ENCODE measurements around the gene ZNF473. TPM values are rescaled to one million over a fixed set of nuclear protein-coding genes. Genes with fewer than 3 reads are reported as not detected.

ZNF473 gene
- total and polyA plus RNA-seq, 2 of the 13 experiments (the other 11 are each of a cell fraction or from before 2014, with no cell fraction given): 5.8 to 11.9 TPM

DNA sequence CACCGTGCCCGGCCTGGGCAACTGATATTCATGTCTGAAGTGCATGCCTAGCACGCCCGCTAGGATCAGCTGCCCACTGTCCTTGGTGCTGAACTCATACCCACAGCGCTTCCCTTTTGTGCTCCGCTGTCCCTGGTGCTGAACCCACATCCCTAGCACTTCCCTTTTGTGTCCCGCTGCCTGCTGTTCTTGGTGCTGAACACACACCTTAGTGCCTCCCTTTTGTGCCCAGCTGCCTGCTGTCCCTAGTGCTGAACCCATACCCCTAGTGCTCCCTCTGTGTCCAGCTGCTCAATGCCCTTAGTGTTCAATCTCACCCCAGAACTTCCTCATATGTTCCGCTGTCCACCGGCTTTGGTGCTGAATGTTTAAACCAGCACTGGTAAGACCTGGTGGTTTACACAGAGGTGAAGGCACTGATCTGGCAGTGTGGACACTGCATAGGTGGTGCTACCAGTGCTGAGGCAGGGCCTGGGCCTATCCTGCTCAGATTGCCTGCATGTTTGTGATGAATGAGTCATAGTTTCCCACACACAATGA lies 38.6 kb upstream of the ZNF473 start (continued):
- no peak for TF ChIP-seq CBX2 (IDR thresholded peaks at IDR 0.05; ENCODE audit: low read depth, low read length)
- TF ChIP-seq CBX2 (CRISPR knock-in tag; IDR thresholded peaks at IDR 0.05; ENCODE audit: low read depth): peak; percentile 99
- peak; percentile 99 for TF ChIP-seq AKAP8 (CRISPR knock-in tag; IDR thresholded peaks at IDR 0.05)
- TF ChIP-seq, protein P1, sequence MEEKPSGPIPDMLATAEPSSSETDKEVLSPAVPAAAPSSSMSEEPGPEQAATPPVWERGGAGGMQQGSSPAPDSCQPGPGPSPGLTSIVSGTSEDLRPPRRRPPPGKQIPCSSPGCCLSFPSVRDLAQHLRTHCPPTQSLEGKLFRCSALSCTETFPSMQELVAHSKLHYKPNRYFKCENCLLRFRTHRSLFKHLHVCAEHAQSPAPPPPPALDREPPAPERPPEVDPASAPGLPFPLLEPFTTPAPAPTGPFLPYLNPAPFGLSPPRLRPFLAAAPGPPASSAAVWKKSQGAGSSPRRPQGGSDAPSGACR (CRISPR knock-in tag; IDR thresholded peaks at IDR 0.05): peak; percentile 100
- peak; percentile 97 for TF ChIP-seq ZNF326 (CRISPR knock-in tag; IDR thresholded peaks at IDR 0.05; ENCODE audit: borderline replicate concordance)
- TF ChIP-seq, protein P2, sequence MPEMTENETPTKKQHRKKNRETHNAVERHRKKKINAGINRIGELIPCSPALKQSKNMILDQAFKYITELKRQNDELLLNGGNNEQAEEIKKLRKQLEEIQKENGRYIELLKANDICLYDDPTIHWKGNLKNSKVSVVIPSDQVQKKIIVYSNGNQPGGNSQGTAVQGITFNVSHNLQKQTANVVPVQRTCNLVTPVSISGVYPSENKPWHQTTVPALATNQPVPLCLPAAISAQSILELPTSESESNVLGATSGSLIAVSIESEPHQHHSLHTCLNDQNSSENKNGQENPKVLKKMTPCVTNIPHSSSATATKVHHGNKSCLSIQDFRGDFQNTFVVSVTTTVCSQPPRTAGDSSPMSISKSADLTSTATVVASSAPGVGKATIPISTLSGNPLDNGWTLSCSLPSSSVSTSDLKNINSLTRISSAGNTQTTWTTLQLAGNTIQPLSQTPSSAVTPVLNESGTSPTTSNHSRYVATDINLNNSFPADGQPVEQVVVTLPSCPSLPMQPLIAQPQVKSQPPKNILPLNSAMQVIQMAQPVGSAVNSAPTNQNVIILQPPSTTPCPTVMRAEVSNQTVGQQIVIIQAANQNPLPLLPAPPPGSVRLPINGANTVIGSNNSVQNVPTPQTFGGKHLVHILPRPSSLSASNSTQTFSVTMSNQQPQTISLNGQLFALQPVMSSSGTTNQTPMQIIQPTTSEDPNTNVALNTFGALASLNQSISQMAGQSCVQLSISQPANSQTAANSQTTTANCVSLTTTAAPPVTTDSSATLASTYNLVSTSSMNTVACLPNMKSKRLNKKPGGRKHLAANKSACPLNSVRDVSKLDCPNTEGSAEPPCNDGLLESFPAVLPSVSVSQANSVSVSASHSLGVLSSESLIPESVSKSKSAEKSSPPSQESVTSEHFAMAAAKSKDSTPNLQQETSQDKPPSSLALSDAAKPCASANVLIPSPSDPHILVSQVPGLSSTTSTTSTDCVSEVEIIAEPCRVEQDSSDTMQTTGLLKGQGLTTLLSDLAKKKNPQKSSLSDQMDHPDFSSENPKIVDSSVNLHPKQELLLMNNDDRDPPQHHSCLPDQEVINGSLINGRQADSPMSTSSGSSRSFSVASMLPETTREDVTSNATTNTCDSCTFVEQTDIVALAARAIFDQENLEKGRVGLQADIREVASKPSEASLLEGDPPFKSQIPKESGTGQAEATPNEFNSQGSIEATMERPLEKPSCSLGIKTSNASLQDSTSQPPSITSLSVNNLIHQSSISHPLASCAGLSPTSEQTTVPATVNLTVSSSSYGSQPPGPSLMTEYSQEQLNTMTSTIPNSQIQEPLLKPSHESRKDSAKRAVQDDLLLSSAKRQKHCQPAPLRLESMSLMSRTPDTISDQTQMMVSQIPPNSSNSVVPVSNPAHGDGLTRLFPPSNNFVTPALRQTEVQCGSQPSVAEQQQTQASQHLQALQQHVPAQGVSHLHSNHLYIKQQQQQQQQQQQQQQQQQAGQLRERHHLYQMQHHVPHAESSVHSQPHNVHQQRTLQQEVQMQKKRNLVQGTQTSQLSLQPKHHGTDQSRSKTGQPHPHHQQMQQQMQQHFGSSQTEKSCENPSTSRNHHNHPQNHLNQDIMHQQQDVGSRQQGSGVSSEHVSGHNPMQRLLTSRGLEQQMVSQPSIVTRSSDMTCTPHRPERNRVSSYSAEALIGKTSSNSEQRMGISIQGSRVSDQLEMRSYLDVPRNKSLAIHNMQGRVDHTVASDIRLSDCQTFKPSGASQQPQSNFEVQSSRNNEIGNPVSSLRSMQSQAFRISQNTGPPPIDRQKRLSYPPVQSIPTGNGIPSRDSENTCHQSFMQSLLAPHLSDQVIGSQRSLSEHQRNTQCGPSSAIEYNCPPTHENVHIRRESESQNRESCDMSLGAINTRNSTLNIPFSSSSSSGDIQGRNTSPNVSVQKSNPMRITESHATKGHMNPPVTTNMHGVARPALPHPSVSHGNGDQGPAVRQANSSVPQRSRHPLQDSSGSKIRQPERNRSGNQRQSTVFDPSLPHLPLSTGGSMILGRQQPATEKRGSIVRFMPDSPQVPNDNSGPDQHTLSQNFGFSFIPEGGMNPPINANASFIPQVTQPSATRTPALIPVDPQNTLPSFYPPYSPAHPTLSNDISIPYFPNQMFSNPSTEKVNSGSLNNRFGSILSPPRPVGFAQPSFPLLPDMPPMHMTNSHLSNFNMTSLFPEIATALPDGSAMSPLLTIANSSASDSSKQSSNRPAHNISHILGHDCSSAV (CRISPR knock-in tag; IDR thresholded peaks at IDR 0.05; ENCODE audit: borderline replicate concordance): peak; percentile 99
- TF ChIP-seq KDM4B (CRISPR knock-in tag; IDR thresholded peaks at IDR 0.05): peak; percentile 100
- peak; percentile 100 for TF ChIP-seq ZNF678 (CRISPR knock-in tag; IDR thresholded peaks at IDR 0.05)
- no peak for TF ChIP-seq EP300 (IDR thresholded peaks at IDR 0.05; ENCODE audit: low read depth in 2 of 2, low read length in 2 of 2)
- TF ChIP-seq EP300 (CRISPR knock-in tag; IDR thresholded peaks at IDR 0.05; ENCODE audit: borderline replicate concordance): peak; percentile 92
- TF ChIP-seq, protein P3, sequence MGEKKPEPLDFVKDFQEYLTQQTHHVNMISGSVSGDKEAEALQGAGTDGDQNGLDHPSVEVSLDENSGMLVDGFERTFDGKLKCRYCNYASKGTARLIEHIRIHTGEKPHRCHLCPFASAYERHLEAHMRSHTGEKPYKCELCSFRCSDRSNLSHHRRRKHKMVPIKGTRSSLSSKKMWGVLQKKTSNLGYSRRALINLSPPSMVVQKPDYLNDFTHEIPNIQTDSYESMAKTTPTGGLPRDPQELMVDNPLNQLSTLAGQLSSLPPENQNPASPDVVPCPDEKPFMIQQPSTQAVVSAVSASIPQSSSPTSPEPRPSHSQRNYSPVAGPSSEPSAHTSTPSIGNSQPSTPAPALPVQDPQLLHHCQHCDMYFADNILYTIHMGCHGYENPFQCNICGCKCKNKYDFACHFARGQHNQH (CRISPR knock-in tag; IDR thresholded peaks at IDR 0.05): peak; percentile 100
- TF ChIP-seq, protein P4, sequence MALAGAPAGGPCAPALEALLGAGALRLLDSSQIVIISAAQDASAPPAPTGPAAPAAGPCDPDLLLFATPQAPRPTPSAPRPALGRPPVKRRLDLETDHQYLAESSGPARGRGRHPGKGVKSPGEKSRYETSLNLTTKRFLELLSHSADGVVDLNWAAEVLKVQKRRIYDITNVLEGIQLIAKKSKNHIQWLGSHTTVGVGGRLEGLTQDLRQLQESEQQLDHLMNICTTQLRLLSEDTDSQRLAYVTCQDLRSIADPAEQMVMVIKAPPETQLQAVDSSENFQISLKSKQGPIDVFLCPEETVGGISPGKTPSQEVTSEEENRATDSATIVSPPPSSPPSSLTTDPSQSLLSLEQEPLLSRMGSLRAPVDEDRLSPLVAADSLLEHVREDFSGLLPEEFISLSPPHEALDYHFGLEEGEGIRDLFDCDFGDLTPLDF (CRISPR knock-in tag; IDR thresholded peaks at IDR 0.05): peak; percentile 98
- peak; percentile 100 for TF ChIP-seq NKX3-1 (CRISPR knock-in tag; IDR thresholded peaks at IDR 0.05)
- peak; percentile 100 for TF ChIP-seq ZNF367 (CRISPR knock-in tag; IDR thresholded peaks at IDR 0.05; ENCODE audit: borderline replicate concordance)
- TF ChIP-seq CAMTA2 (CRISPR knock-in tag; IDR thresholded peaks at IDR 0.05; ENCODE audit: borderline replicate concordance): peak; percentile 100
- TF ChIP-seq, protein P5, sequence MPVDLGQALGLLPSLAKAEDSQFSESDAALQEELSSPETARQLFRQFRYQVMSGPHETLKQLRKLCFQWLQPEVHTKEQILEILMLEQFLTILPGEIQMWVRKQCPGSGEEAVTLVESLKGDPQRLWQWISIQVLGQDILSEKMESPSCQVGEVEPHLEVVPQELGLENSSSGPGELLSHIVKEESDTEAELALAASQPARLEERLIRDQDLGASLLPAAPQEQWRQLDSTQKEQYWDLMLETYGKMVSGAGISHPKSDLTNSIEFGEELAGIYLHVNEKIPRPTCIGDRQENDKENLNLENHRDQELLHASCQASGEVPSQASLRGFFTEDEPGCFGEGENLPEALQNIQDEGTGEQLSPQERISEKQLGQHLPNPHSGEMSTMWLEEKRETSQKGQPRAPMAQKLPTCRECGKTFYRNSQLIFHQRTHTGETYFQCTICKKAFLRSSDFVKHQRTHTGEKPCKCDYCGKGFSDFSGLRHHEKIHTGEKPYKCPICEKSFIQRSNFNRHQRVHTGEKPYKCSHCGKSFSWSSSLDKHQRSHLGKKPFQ (CRISPR knock-in tag; IDR thresholded peaks at IDR 0.05; ENCODE audit: insufficient replicate concordance): peak; percentile 99
- peak; percentile 100 for TF ChIP-seq ZNF44 (CRISPR knock-in tag; IDR thresholded peaks at IDR 0.05)
